Measurements from ENCODE around the gene ERI3. TPM values are rescaled to one million over a fixed set of nuclear protein-coding genes. Genes with fewer than 3 reads are reported as not detected.

The ERI3 gene
- polyA plus RNA-seq, 2 donors, result 15.1 to 26.1 TPM

- Histone ChIP-seq H3K4me1 (ENCODE audit: control insufficient read depth in 2 of 2, insufficient read depth in 2 of 2, low read length in 1 of 2) (peaks cover 0 to 4% of the 10 kb centered on the region in 2 donors), H3K4me3 (ENCODE audit: low read depth in 1 of 2, low read length in 2 of 2) (no peak overlapping the region), H3K9me3 (ENCODE audit: control insufficient read depth in 2 of 2, insufficient read depth in 1 of 2, low read depth in 1 of 2, low read length in 1 of 2) (no peaks in the 10 kb centered on the region), H3K36me3 (ENCODE audit: control insufficient read depth in 2 of 2, insufficient read depth in 2 of 2, low read length in 1 of 2) (peaks cover 0 to 3% of the 10 kb centered on the region in 2 donors), H3K27me3 (ENCODE audit: control insufficient read depth in 1 of 2, insufficient read depth in 2 of 2, low read length in 2 of 2) (no peaks in the 10 kb centered on the region), H3K27ac (ENCODE audit: low read depth in 2 of 2, low read length in 1 of 2) (no peak overlapping the region)
- WGBS, 2 donors, result 91 to 95% methylated on average over 8 of the region's 8 CpGs
Observed at GRCh38 chr1:44236490-44237272, 118.4 kb downstream of the ERI3 start.

GRCh38 chr1:44235808-44236207, 119.2 kb downstream of the ERI3 start:
- Histone ChIP-seq H3K9me3 (ENCODE audit: control insufficient read depth in 2 of 2, insufficient read depth in 1 of 2, low read depth in 1 of 2, low read length in 1 of 2) (no peaks in the 10 kb centered on the region), H3K27ac (ENCODE audit: low read depth in 2 of 2, low read length in 1 of 2) (no peak overlapping the region), H3K4me3 (ENCODE audit: low read depth in 1 of 2, low read length in 2 of 2) (no peak overlapping the region), H3K4me1 (ENCODE audit: control insufficient read depth in 2 of 2, insufficient read depth in 2 of 2, low read length in 1 of 2) (peaks cover 0 to 3% of the 10 kb centered on the region in 2 donors), H3K36me3 (ENCODE audit: control insufficient read depth in 2 of 2, insufficient read depth in 2 of 2, low read length in 1 of 2) (peaks cover 0 to 2% of the 10 kb centered on the region in 2 donors), H3K27me3 (ENCODE audit: control insufficient read depth in 1 of 2, insufficient read depth in 2 of 2, low read length in 2 of 2) (no peaks in the 10 kb centered on the region)
- WGBS, 2 donors, result 89 to 94% methylated on average over 5 of the region's 5 CpGs

- H3K27ac ChIP-seq (ENCODE audit: low read depth in 2 of 2, low read length in 1 of 2), result no peak overlapping the region
- H3K27me3 ChIP-seq (ENCODE audit: control insufficient read depth in 1 of 2, insufficient read depth in 2 of 2, low read length in 2 of 2), result no peaks in the 10 kb centered on the region
- H3K9me3 ChIP-seq (ENCODE audit: control insufficient read depth in 2 of 2, insufficient read depth in 1 of 2, low read depth in 1 of 2, low read length in 1 of 2), result no peaks in the 10 kb centered on the region
- peaks cover 0 to under 1% of the 10 kb centered on the region in 2 donors for H3K4me1 ChIP-seq (ENCODE audit: control insufficient read depth in 2 of 2, insufficient read depth in 2 of 2, low read length in 1 of 2)
- WGBS, 2 donors, result 83 to 95% methylated on average over 1 of the region's 1 CpG
- peaks cover 0 to 2% of the 10 kb centered on the region in 2 donors for H3K36me3 ChIP-seq (ENCODE audit: control insufficient read depth in 2 of 2, insufficient read depth in 2 of 2, low read length in 1 of 2)
- H3K4me3 ChIP-seq (ENCODE audit: low read depth in 1 of 2, low read length in 2 of 2), result no peak overlapping the region
Observed at GRCh38 chr1:44233593-44233992, 121.5 kb downstream of the ERI3 start.

- 86 to 93% methylated on average over 3 of the region's 3 CpGs for WGBS, 2 donors
- no peaks in the 10 kb centered on the region for H3K27me3 ChIP-seq (ENCODE audit: control insufficient read depth in 1 of 2, insufficient read depth in 2 of 2, low read length in 2 of 2)
- no peak overlapping the region for H3K27ac ChIP-seq (ENCODE audit: low read depth in 2 of 2, low read length in 1 of 2)
- H3K4me3 ChIP-seq (ENCODE audit: low read depth in 1 of 2, low read length in 2 of 2), result no peak overlapping the region
- H3K36me3 ChIP-seq (ENCODE audit: control insufficient read depth in 2 of 2, insufficient read depth in 2 of 2, low read length in 1 of 2), result peaks cover 0 to 2% of the 10 kb centered on the region in 2 donors
- no peaks in the 10 kb centered on the region for H3K9me3 ChIP-seq (ENCODE audit: control insufficient read depth in 2 of 2, insufficient read depth in 1 of 2, low read depth in 1 of 2, low read length in 1 of 2)
- H3K4me1 ChIP-seq (ENCODE audit: control insufficient read depth in 2 of 2, insufficient read depth in 2 of 2, low read length in 1 of 2), result peaks cover 0 to 2% of the 10 kb centered on the region in 2 donors
Observed at GRCh38 chr1:44230796-44231195, 124.3 kb downstream of the ERI3 start.

GRCh38 chr1:44229435-44230167, 125.5 kb downstream of the ERI3 start:
- H3K27ac ChIP-seq (ENCODE audit: low read depth in 2 of 2, low read length in 1 of 2), result no peak overlapping the region
- H3K4me3 ChIP-seq (ENCODE audit: low read depth in 1 of 2, low read length in 2 of 2), result no peak overlapping the region
- H3K4me1 ChIP-seq (ENCODE audit: control insufficient read depth in 2 of 2, insufficient read depth in 2 of 2, low read length in 1 of 2), result peaks cover 0 to 2% of the 10 kb centered on the region in 2 donors
- peaks cover 0 to 2% of the 10 kb centered on the region in 2 donors for H3K36me3 ChIP-seq (ENCODE audit: control insufficient read depth in 2 of 2, insufficient read depth in 2 of 2, low read length in 1 of 2)
- H3K9me3 ChIP-seq (ENCODE audit: control insufficient read depth in 2 of 2, insufficient read depth in 1 of 2, low read depth in 1 of 2, low read length in 1 of 2), result no peaks in the 10 kb centered on the region
- no peaks in the 10 kb centered on the region for H3K27me3 ChIP-seq (ENCODE audit: control insufficient read depth in 1 of 2, insufficient read depth in 2 of 2, low read length in 2 of 2)
- WGBS, 2 donors, result 95 to 96% methylated on average over 16 of the region's 16 CpGs

- Histone ChIP-seq H3K27me3 (ENCODE audit: control insufficient read depth in 1 of 2, insufficient read depth in 2 of 2, low read length in 2 of 2) (no peaks in the 10 kb centered on the region), H3K27ac (ENCODE audit: low read depth in 2 of 2, low read length in 1 of 2) (no peak overlapping the region), H3K9me3 (ENCODE audit: control insufficient read depth in 2 of 2, insufficient read depth in 1 of 2, low read depth in 1 of 2, low read length in 1 of 2) (no peaks in the 10 kb centered on the region), H3K36me3 (ENCODE audit: control insufficient read depth in 2 of 2, insufficient read depth in 2 of 2, low read length in 1 of 2) (peaks cover 0 to 2% of the 10 kb centered on the region in 2 donors), H3K4me1 (ENCODE audit: control insufficient read depth in 2 of 2, insufficient read depth in 2 of 2, low read length in 1 of 2) (peaks cover 0 to 2% of the 10 kb centered on the region in 2 donors), H3K4me3 (ENCODE audit: low read depth in 1 of 2, low read length in 2 of 2) (no peak overlapping the region)
- 96 to 97% methylated on average over 13 of the region's 13 CpGs for WGBS, 2 donors
Observed at GRCh38 chr1:44228218-44228617, 126.8 kb downstream of the ERI3 start.

GRCh38 chr1:44227211-44227610, 127.8 kb downstream of the ERI3 start:
- Histone ChIP-seq H3K27me3 (ENCODE audit: control insufficient read depth in 1 of 2, insufficient read depth in 2 of 2, low read length in 2 of 2) (no peaks in the 10 kb centered on the region), H3K4me3 (ENCODE audit: low read depth in 1 of 2, low read length in 2 of 2) (no peak overlapping the region), H3K9me3 (ENCODE audit: control insufficient read depth in 2 of 2, insufficient read depth in 1 of 2, low read depth in 1 of 2, low read length in 1 of 2) (no peaks in the 10 kb centered on the region), H3K36me3 (ENCODE audit: control insufficient read depth in 2 of 2, insufficient read depth in 2 of 2, low read length in 1 of 2) (peaks cover 0 to 2% of the 10 kb centered on the region in 2 donors), H3K27ac (ENCODE audit: low read depth in 2 of 2, low read length in 1 of 2) (no peak overlapping the region), H3K4me1 (ENCODE audit: control insufficient read depth in 2 of 2, insufficient read depth in 2 of 2, low read length in 1 of 2) (peaks cover 0 to 2% of the 10 kb centered on the region in 2 donors)
- 36 to 69% methylated on average over 1 of the region's 1 CpG for WGBS, 2 donors

- no peaks in the 10 kb centered on the region for H3K9me3 ChIP-seq (ENCODE audit: control insufficient read depth in 2 of 2, insufficient read depth in 1 of 2, low read depth in 1 of 2, low read length in 1 of 2)
- H3K36me3 ChIP-seq (ENCODE audit: control insufficient read depth in 2 of 2, insufficient read depth in 2 of 2, low read length in 1 of 2), result peaks cover 6 to 9% of the 10 kb centered on the region in 2 donors
- 96 to 97% methylated on average over 2 of the region's 2 CpGs for whole genome bisulfite sequencing, 2 donors
Observed at GRCh38 chr1:44225761-44226160, 129.3 kb downstream of the ERI3 start.

GRCh38 chr1:44223187-44223610, 131.9 kb downstream of the ERI3 start:
- no peaks in the 10 kb centered on the region for H3K9me3 ChIP-seq (ENCODE audit: control insufficient read depth in 2 of 2, insufficient read depth in 1 of 2, low read depth in 1 of 2, low read length in 1 of 2)
- no peaks in the 10 kb centered on the region for H3K4me1 ChIP-seq (ENCODE audit: control insufficient read depth in 2 of 2, insufficient read depth in 2 of 2, low read length in 1 of 2)
- no peak overlapping the region for H3K4me3 ChIP-seq (ENCODE audit: low read depth in 1 of 2, low read length in 2 of 2)
- peaks cover 22 to 32% of the 10 kb centered on the region in 2 donors for H3K36me3 ChIP-seq (ENCODE audit: control insufficient read depth in 2 of 2, insufficient read depth in 2 of 2, low read length in 1 of 2)
- no peak overlapping the region for H3K27ac ChIP-seq (ENCODE audit: low read depth in 2 of 2, low read length in 1 of 2)
- H3K27me3 ChIP-seq (ENCODE audit: control insufficient read depth in 1 of 2, insufficient read depth in 2 of 2, low read length in 2 of 2), result no peaks in the 10 kb centered on the region
- WGBS, 2 donors, result 86% methylated on average over 11 of the region's 11 CpGs

More at GRCh38 chr1:44225761-44226160, 129.3 kb downstream of the ERI3 start:
- peaks cover 0 to 2% of the 10 kb centered on the region in 2 donors for H3K4me1 ChIP-seq (ENCODE audit: control insufficient read depth in 2 of 2, insufficient read depth in 2 of 2, low read length in 1 of 2)
- no peak overlapping the region for H3K27ac ChIP-seq (ENCODE audit: low read depth in 2 of 2, low read length in 1 of 2)
- H3K27me3 ChIP-seq (ENCODE audit: control insufficient read depth in 1 of 2, insufficient read depth in 2 of 2, low read length in 2 of 2), result no peaks in the 10 kb centered on the region
- no peak overlapping the region for H3K4me3 ChIP-seq (ENCODE audit: low read depth in 1 of 2, low read length in 2 of 2)
